Fibroblast of skin of left biceps (primary cell): ENCODE results near the gene LGALS3.
A peak's percentile ranks its signal among the peaks of the same experiment; 100 is the strongest.

Experiments
- DNase-seq, 2 experiments: peaks; one replicate each; pipeline ENCODE4 v3.0.0-alpha.2; 2013; ENCODE audit warnings: low read depth in 2 of 2

The LGALS3 gene

GRCh38 chr14:55131370-55132137, 2.5 kb downstream of the LGALS3 start:
- no peak for DNase-seq

GRCh38 chr14:55133416-55133815, 4.4 kb downstream of the LGALS3 start:
- DNase-seq = no peak

- DNase-seq = peak in 1 of 2 experiments; percentile 16
These were observed 7.2 kb downstream of the LGALS3 start for GRCh38 chr14:55136241-55136640.

- peak in 1 of 2 experiments; percentile 15 for DNase-seq
These were observed 8.1 kb downstream of the LGALS3 start for GRCh38 chr14:55136885-55137786.

GRCh38 chr14:55138091-55138490, 9.0 kb downstream of the LGALS3 start:
- no peak for DNase-seq

GRCh38 chr14:55139141-55139540, 10.1 kb downstream of the LGALS3 start:
- DNase-seq = no peak

GRCh38 chr14:55139696-55140509, 10.9 kb downstream of the LGALS3 start:
- no peak for DNase-seq

GRCh38 chr14:55141825-55142224, 12.8 kb downstream of the LGALS3 start:
- DNase-seq = no peak

GRCh38 chr14:55142466-55142865, 13.4 kb downstream of the LGALS3 start:
- no peak for DNase-seq

GRCh38 chr14:55146425-55146824, 17.4 kb downstream of the LGALS3 start:
- no peak for DNase-seq

GRCh38 chr14:55151601-55152000, 22.5 kb downstream of the LGALS3 start:
- no peak for DNase-seq

- DNase-seq = no peak
These were observed 23.2 kb downstream of the LGALS3 start for GRCh38 chr14:55152052-55152753.

- no peak for DNase-seq
These were observed 24.9 kb downstream of the LGALS3 start for GRCh38 chr14:55153951-55154350.

GRCh38 chr14:55157080-55157479, 28.0 kb downstream of the LGALS3 start:
- DNase-seq = no peak

GRCh38 chr14:55158412-55158811, 29.4 kb downstream of the LGALS3 start:
- DNase-seq = no peak

GRCh38 chr14:55160989-55161388, 31.9 kb downstream of the LGALS3 start:
- DNase-seq = peak; percentile 11 to 17

- no peak for DNase-seq
These were observed 41.5 kb downstream of the LGALS3 start for GRCh38 chr14:55170526-55170925.

- no peak for DNase-seq
These were observed 51.0 kb downstream of the LGALS3 start for GRCh38 chr14:55180006-55180405.

- DNase-seq = no peak
These were observed 51.4 kb downstream of the LGALS3 start for GRCh38 chr14:55180434-55180833.

- DNase-seq = no peak
These were observed 59.7 kb downstream of the LGALS3 start for GRCh38 chr14:55188686-55189295.

GRCh38 chr14:55190906-55191202, 61.8 kb downstream of the LGALS3 start:
- no peak for DNase-seq
